Neural cell (in vitro differentiated cells): Measurements from ENCODE around the gene TDRD12. TPM values are rescaled to one million over a fixed set of nuclear protein-coding genes. Genes with fewer than 3 reads are reported as not detected.

ENCODE experiments used
- H2AFZ ChIP-seq: fragments of 200-600, 300-800 bp; sonication (generic), shearing (Covaris generic); 2 replicates; pipeline ENCODE4 v1.6.0; 2014; ENCODE audit warnings: low read depth, mild to moderate bottlenecking, antibody characterized with exemption, low read length, moderate library complexity
- H3F3A ChIP-seq: fragments of 200-600 bp; shearing (Covaris generic); 2 replicates; pipeline ENCODE4 v1.6.1; 2016; ENCODE audit warnings: mild to moderate bottlenecking, moderate library complexity, mixed read lengths, antibody characterized with exemption, low read length; ENCODE audit not compliant: insufficient read depth, poor library complexity, severe bottlenecking
- H3K27ac ChIP-seq: fragments of 200-600, 300-800 bp; sonication (generic), shearing (Covaris generic); 2 replicates; pipeline ENCODE4 v1.5.1; 2014; ENCODE audit warnings: mild to moderate bottlenecking, low read length, moderate library complexity
- H3K27me3 ChIP-seq: fragments of 300-800, 200-600 bp; sonication (generic), shearing (Covaris generic); 2 replicates; pipeline ENCODE4 v1.6.0; 2014; ENCODE audit warnings: mild to moderate bottlenecking, low read depth, low read length, moderate library complexity; ENCODE audit not compliant: insufficient read depth
- H3K36me3 ChIP-seq: fragments of 300-800, 200-600 bp; sonication (generic), shearing (Covaris generic); 2 replicates; pipeline ENCODE4 v1.5.1; 2014; ENCODE audit warnings: mild to moderate bottlenecking, antibody characterized with exemption, low read length, moderate library complexity; ENCODE audit not compliant: insufficient read depth
- H3K4me2 ChIP-seq: fragments of 300-800, 200-600 bp; sonication (generic), shearing (Covaris generic); 2 replicates; pipeline ENCODE4 v1.6.0; 2014; ENCODE audit warnings: mild to moderate bottlenecking, low read length
- H3K4me3 ChIP-seq: fragments of 300-800, 200-600 bp; sonication (generic), shearing (Covaris generic); 2 replicates; pipeline ENCODE4 v1.5.1; 2014; ENCODE audit warnings: mild to moderate bottlenecking, low read length, moderate library complexity
- H3K79me2 ChIP-seq: fragments of 200-600 bp; shearing (Covaris generic); replicated peaks from 2 replicates; pipeline ENCODE4 v1.6.0; 2014; ENCODE audit warnings: mild to moderate bottlenecking, low read length, moderate library complexity; ENCODE audit not compliant: insufficient read depth
- H3K9ac ChIP-seq: fragments of 300-800, 200-600 bp; sonication (generic), shearing (Covaris generic); 2 replicates; pipeline ENCODE4 v1.6.1; 2016; ENCODE audit warnings: mild to moderate bottlenecking, low read length, mixed read lengths
- H3K9me2 ChIP-seq: fragments of 200-600 bp; shearing (Covaris generic); 2 replicates; pipeline ENCODE4 v1.6.1; 2016; ENCODE audit warnings: mild to moderate bottlenecking, low read length, mixed read lengths; ENCODE audit not compliant: insufficient read depth
- H3K9me3 ChIP-seq: fragments of 200-600, 300-800 bp; sonication (generic), shearing (Covaris generic); 2 replicates; pipeline ENCODE4 v1.6.1; 2016; ENCODE audit warnings: mild to moderate bottlenecking, mixed run types, low read length, moderate library complexity, mixed read lengths
- H4K20me1 ChIP-seq: fragments of 200-600 bp; shearing (Covaris generic); 2 replicates; pipeline ENCODE4 v1.6.1; 2016; ENCODE audit warnings: mild to moderate bottlenecking, mixed run types; ENCODE audit not compliant: insufficient read depth
- CTCF ChIP-seq: fragments of 450-650 bp; IDR thresholded peaks from 2 replicates; pipeline ENCODE4 v1.5.1; 2014; ENCODE audit warnings: antibody characterized with exemption, mild to moderate bottlenecking, moderate library complexity; ENCODE audit not compliant: poor library complexity, severe bottlenecking
- EP300 ChIP-seq: fragments of 450-650 bp; conservative IDR thresholded peaks from 2 replicates; pipeline ENCODE4 v1.6.1; 2014; ENCODE audit warnings: antibody characterized with exemption, mild to moderate bottlenecking, moderate library complexity; ENCODE audit not compliant: poor library complexity, severe bottlenecking
- EZH2 ChIP-seq: fragments of 200-600, 300-800 bp; shearing (Covaris generic), sonication (generic); IDR thresholded peaks from 2 replicates; pipeline ENCODE4 v1.6.1; 2014; ENCODE audit warnings: antibody characterized with exemption, low read length, borderline replicate concordance, mild to moderate bottlenecking; ENCODE audit not compliant: insufficient read depth, poor library complexity, severe bottlenecking
- MXI1 ChIP-seq: fragments of 450-650 bp; conservative IDR thresholded peaks from 2 replicates; pipeline ENCODE4 v1.6.1; 2014; ENCODE audit warnings: antibody characterized with exemption, mild to moderate bottlenecking; ENCODE audit not compliant: poor library complexity, severe bottlenecking
- POLR2AphosphoS5 ChIP-seq: IDR thresholded peaks from 2 replicates; pipeline ENCODE4 v1.6.1; 2012
- RAD21 ChIP-seq: fragments of 450-650 bp; conservative IDR thresholded peaks from 2 replicates; pipeline ENCODE4 v1.6.1; 2014; ENCODE audit warnings: antibody characterized with exemption, mild to moderate bottlenecking, moderate library complexity
- REST ChIP-seq: IDR thresholded peaks from 2 replicates; pipeline ENCODE4 v1.6.1; 2012; ENCODE audit warnings: borderline replicate concordance
- SMC3 ChIP-seq: fragments of 450-650 bp; conservative IDR thresholded peaks from 2 replicates; pipeline ENCODE4 v1.6.1; 2014; ENCODE audit warnings: antibody characterized with exemption, mild to moderate bottlenecking, moderate library complexity; ENCODE audit not compliant: poor library complexity
- TAF1 ChIP-seq: IDR thresholded peaks from 2 replicates; pipeline ENCODE4 v1.6.1; 2012; ENCODE audit warnings: low read depth
- polyA plus RNA-seq: library from polyadenylated mRNA; depleted of rRNA; stranded (reverse); fragments of >200 nt; gene quantifications from 2 replicates; pipeline ENCODE4 v1.2.3, GENCODE V29; 2014

The TDRD12 gene
- polyA plus RNA-seq, 1 donor from 2014 or later, result 9.2 TPM

- Histone ChIP-seq H4K20me1 (no peaks in the 10 kb centered on the region), H2AFZ (no peak overlapping the region), H3K79me2 (no peaks in the 10 kb centered on the region), H3K4me2 (no peak overlapping the region), H3K9ac (no peak overlapping the region), H3K27ac (no peak overlapping the region), H3K4me3 (no peak overlapping the region), H3F3A (no peaks in the 10 kb centered on the region), H3K9me3 (no peaks in the 10 kb centered on the region), H3K36me3 (no peaks in the 10 kb centered on the region), H3K9me2 (no peaks in the 10 kb centered on the region), H3K27me3 (no peaks in the 10 kb centered on the region)
- TF ChIP-seq SMC3 (no peak), EZH2 (no peak)
Measured at GRCh38 chr19:32873247-32873959, 153.8 kb downstream of the TDRD12 start.

GRCh38 chr19:32874605-32875004 lies 155.0 kb downstream of the TDRD12 start:
- Histone ChIP-seq H3K4me2 (no peak overlapping the region), H3K9me2 (no peaks in the 10 kb centered on the region), H3K27me3 (no peaks in the 10 kb centered on the region), H3K79me2 (no peaks in the 10 kb centered on the region), H3K9me3 (no peaks in the 10 kb centered on the region), H3K4me3 (no peak overlapping the region), H2AFZ (no peak overlapping the region), H3K9ac (no peak overlapping the region), H3K36me3 (no peaks in the 10 kb centered on the region), H3K27ac (no peak overlapping the region), H3F3A (no peaks in the 10 kb centered on the region), H4K20me1 (no peaks in the 10 kb centered on the region)
- TF ChIP-seq CTCF (no peak), SMC3 (no peak), MXI1 (no peak), EZH2 (no peak), EP300 (no peak), TAF1 (no peak), REST (no peak), POLR2AphosphoS5 (no peak), RAD21 (no peak)

- Histone ChIP-seq H3K36me3 (no peaks in the 10 kb centered on the region), H3K9me2 (no peaks in the 10 kb centered on the region), H3K4me2 (no peak overlapping the region), H3K4me3 (no peak overlapping the region), H3K27ac (no peak overlapping the region), H3K79me2 (no peaks in the 10 kb centered on the region), H3F3A (no peaks in the 10 kb centered on the region), H3K9me3 (no peaks in the 10 kb centered on the region), H3K27me3 (no peaks in the 10 kb centered on the region), H3K9ac (no peak overlapping the region), H4K20me1 (no peaks in the 10 kb centered on the region), H2AFZ (no peak overlapping the region)
- TF ChIP-seq MXI1 (no peak), RAD21 (no peak), SMC3 (no peak), EP300 (no peak), REST (no peak), POLR2AphosphoS5 (no peak), CTCF (no peak), TAF1 (no peak), EZH2 (no peak)
Measured at GRCh38 chr19:32875428-32875827, 155.9 kb downstream of the TDRD12 start.
